ENCODE results near the gene LGR4. TPM values are rescaled to one million over a fixed set of nuclear protein-coding genes. Genes with fewer than 3 reads are reported as not detected.

Gene LGR4
- total RNA-seq, 1 experiment from 2014 or later, result 33.4 TPM

- H4K20me1 ChIP-seq (ENCODE audit: insufficient read depth), result no peaks in the 10 kb centered on the region
- H3K27ac ChIP-seq, result no peak overlapping the region
- H3K4me2 ChIP-seq, result no peak overlapping the region
- H3K27me3 ChIP-seq (ENCODE audit: insufficient read depth, low read depth), result no peaks in the 10 kb centered on the region
- H3K9me2 ChIP-seq (ENCODE audit: insufficient read depth), result no peaks in the 10 kb centered on the region
- H3K79me2 ChIP-seq (ENCODE audit: low read depth), result no peaks in the 10 kb centered on the region
- ChIA-PET CTCF (no interaction called here), POLR2A (ENCODE audit: unreplicated experiment) (interaction anchor here (0.6 kb wide), 1 partner anchor 57 kb away, joined by 30 read pairs; no protein-coding TSS in a partner anchor)
- BruUV-seq (replicated peaks), result no TSS peak
- intact Hi-C loops (cut with micrococcal nuclease; ENCODE audit: unreplicated experiment), result no loop called here
- no peak for DNase-seq
- H3K9me3 ChIP-seq (ENCODE audit: insufficient read depth, low read depth), result no peaks in the 10 kb centered on the region
- H2AFZ ChIP-seq, result no peak overlapping the region
- peaks cover 7% of the 10 kb centered on the region for H3K4me1 ChIP-seq (replicated peaks; ENCODE audit: insufficient read depth)
- TF ChIP-seq CTCF (conservative IDR thresholded peaks at IDR 0.05), result no peak
- no peak for TF ChIP-seq EZH2 (IDR thresholded peaks at IDR 0.05; ENCODE audit: low read depth)
- H3F3A ChIP-seq (ENCODE audit: insufficient read depth, low read depth), result peaks cover 5% of the 10 kb centered on the region; the same call in 1 of the 2 replicates
- H3K4me3 ChIP-seq, result no peak overlapping the region
- no peaks in the 10 kb centered on the region for H3K36me3 ChIP-seq (ENCODE audit: low read depth)
Observed at GRCh38 chr11:27477831-27478230, 5.2 kb upstream of the LGR4 start.

GRCh38 chr11:27477243-27477642 is 4.7 kb upstream of the LGR4 start:
- no peak for TF ChIP-seq EZH2 (IDR thresholded peaks at IDR 0.05; ENCODE audit: low read depth)
- TF ChIP-seq CTCF (conservative IDR thresholded peaks at IDR 0.05), result no peak
- Histone ChIP-seq H3K4me2 (no peak overlapping the region), H3K27me3 (ENCODE audit: insufficient read depth, low read depth) (no peaks in the 10 kb centered on the region), H3K9me3 (ENCODE audit: insufficient read depth, low read depth) (no peaks in the 10 kb centered on the region), H3K4me3 (no peak overlapping the region), H3F3A (ENCODE audit: insufficient read depth, low read depth) (peaks cover 5% of the 10 kb centered on the region; the same call in 1 of the 2 replicates), H3K27ac (no peak overlapping the region), H3K9me2 (ENCODE audit: insufficient read depth) (no peaks in the 10 kb centered on the region), H3K36me3 (ENCODE audit: low read depth) (no peaks in the 10 kb centered on the region), H3K4me1 (replicated peaks; ENCODE audit: insufficient read depth) (peaks cover 7% of the 10 kb centered on the region), H3K79me2 (ENCODE audit: low read depth) (no peaks in the 10 kb centered on the region), H4K20me1 (ENCODE audit: insufficient read depth) (no peaks in the 10 kb centered on the region), H2AFZ (no peak overlapping the region)
- POLR2A ChIA-PET (ENCODE audit: unreplicated experiment), result interaction anchor here (0.6 kb wide), 1 partner anchor 56 kb away, joined by 30 read pairs; no protein-coding TSS in a partner anchor
- CTCF ChIA-PET, result no interaction called here
- BruUV-seq (replicated peaks), result no TSS peak
- intact Hi-C loops (cut with micrococcal nuclease; ENCODE audit: unreplicated experiment), result no loop called here
- DNase-seq, result no peak

- Histone ChIP-seq H4K20me1 (ENCODE audit: insufficient read depth) (no peaks in the 10 kb centered on the region), H3K4me1 (replicated peaks; ENCODE audit: insufficient read depth) (peaks cover 7% of the 10 kb centered on the region), H3K27me3 (ENCODE audit: insufficient read depth, low read depth) (no peaks in the 10 kb centered on the region), H3K36me3 (ENCODE audit: low read depth) (no peaks in the 10 kb centered on the region), H3K4me2 (no peak overlapping the region), H3K4me3 (no peak overlapping the region), H3F3A (ENCODE audit: insufficient read depth, low read depth) (peaks cover 5% of the 10 kb centered on the region; the same call in 1 of the 2 replicates), H3K27ac (no peak overlapping the region), H2AFZ (no peak overlapping the region), H3K9me3 (ENCODE audit: insufficient read depth, low read depth) (no peaks in the 10 kb centered on the region), H3K79me2 (ENCODE audit: low read depth) (peaks cover 11% of the 10 kb centered on the region), H3K9me2 (ENCODE audit: insufficient read depth) (no peaks in the 10 kb centered on the region)
- no peak for TF ChIP-seq EZH2 (IDR thresholded peaks at IDR 0.05; ENCODE audit: low read depth)
- TF ChIP-seq CTCF (conservative IDR thresholded peaks at IDR 0.05), result no peak
- no peak for DNase-seq
- intact Hi-C loops (cut with micrococcal nuclease; ENCODE audit: unreplicated experiment), result no loop called here
- ChIA-PET POLR2A (ENCODE audit: unreplicated experiment) (no interaction called here), CTCF (no interaction called here)
- BruUV-seq (replicated peaks), result no TSS peak
Observed at GRCh38 chr11:27475622-27476021, 3.0 kb upstream of the LGR4 start.

Data from PC-9 (cell line).